ENCODE measurements around the gene MEDAG.

MEDAG gene

DNA sequence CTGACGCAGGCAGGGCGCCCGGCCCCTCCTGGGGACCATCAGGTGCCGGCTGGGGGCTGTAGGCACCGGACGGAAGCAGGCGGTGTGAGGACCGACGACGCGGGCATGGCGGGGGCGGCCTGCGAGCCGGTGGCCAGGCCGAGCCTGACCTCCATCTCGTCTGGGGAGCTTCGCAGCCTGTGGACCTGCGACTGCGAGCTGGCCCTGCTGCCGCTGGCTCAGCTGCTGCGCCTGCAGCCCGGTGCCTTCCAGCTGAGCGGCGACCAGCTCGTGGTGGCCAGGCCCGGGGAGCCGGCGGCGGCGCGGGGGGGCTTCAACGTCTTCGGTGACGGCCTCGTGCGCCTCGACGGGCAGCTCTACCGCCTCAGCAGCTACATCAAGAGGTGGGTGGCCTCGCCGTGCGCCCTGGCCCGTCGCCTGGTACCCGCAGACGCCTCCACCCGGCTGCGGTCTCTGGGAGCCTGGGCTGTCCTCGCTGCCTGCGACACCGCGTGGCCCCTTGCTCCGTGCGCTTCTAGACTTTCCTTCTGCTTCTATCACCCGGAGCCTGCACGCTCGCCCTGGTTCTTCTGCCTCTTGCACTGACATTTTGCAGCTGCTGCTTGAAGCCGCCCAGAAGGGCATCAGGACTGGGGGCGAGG is 460 bp downstream of the MEDAG start:
- Histone ChIP-seq H3K9ac (ENCODE audit: low read length) (peak overlapping the region; percentile 92), H3K27ac (ENCODE audit: low read length, poor library complexity, severe bottlenecking) (no peak overlapping the region), H3K23ac (ENCODE audit: low read length in 2 of 2) (peak overlapping the region in 1 of 2 experiments; percentile 95), H2BK12ac (ENCODE audit: low read length in 2 of 2) (peak overlapping the region; percentile 96 to 100), H3K9me3 (ENCODE audit: control insufficient read depth, low read length) (no peaks in the 10 kb centered on the region), H2AFZ (ENCODE audit: low read depth, low read length) (peak overlapping the region; percentile 47), H4K8ac (ENCODE audit: low read length) (peak overlapping the region; percentile 99), H3K36me3 (ENCODE audit: control insufficient read depth in 1 of 2, insufficient read depth in 2 of 2, low read depth in 1 of 2, low read length in 2 of 2) (peaks cover 12 to 21% of the 10 kb centered on the region in 2 experiments), H3K79me1 (replicated peaks; ENCODE audit: low read length, poor library complexity, severe bottlenecking) (no peaks in the 10 kb centered on the region), H3K4me2 (ENCODE audit: low read length, poor library complexity, severe bottlenecking) (no peak overlapping the region), H4K91ac (ENCODE audit: low read length) (peak overlapping the region; percentile 100), H3K27me3 (ENCODE audit: control insufficient read depth in 1 of 2, insufficient read depth in 1 of 2, low read length in 2 of 2) (no peaks in the 10 kb centered on the region), H3K18ac (ENCODE audit: low read depth in 1 of 2, low read length in 2 of 2) (peak overlapping the region; percentile 100), H2AK5ac (ENCODE audit: low read length, severe bottlenecking) (no peak overlapping the region), H2BK5ac (ENCODE audit: low read depth, low read length, poor library complexity, severe bottlenecking) (no peak overlapping the region), H3K14ac (ENCODE audit: low read length in 2 of 2) (peak overlapping the region in 1 of 2 experiments; percentile 91), H3K4me1 (ENCODE audit: control insufficient read depth, insufficient read depth, low read depth, low read length) (peaks cover 21% of the 10 kb centered on the region), H3K4ac (ENCODE audit: low read depth in 1 of 2, low read length in 2 of 2) (peak overlapping the region; percentile 99), H2BK120ac (ENCODE audit: low read depth, low read length) (peak overlapping the region; percentile 99), H2BK15ac (ENCODE audit: low read depth, poor library complexity, severe bottlenecking) (peak overlapping the region; percentile 99), H3K4me3 (ENCODE audit: insufficient read depth in 1 of 2, low read depth in 1 of 2, low read length in 2 of 2) (peak overlapping the region in 1 of 2 experiments; percentile 94)
- WGBS, result 50% methylated on average over 51 of the region's 60 CpGs
- DNase-seq, result no peak

DNA sequence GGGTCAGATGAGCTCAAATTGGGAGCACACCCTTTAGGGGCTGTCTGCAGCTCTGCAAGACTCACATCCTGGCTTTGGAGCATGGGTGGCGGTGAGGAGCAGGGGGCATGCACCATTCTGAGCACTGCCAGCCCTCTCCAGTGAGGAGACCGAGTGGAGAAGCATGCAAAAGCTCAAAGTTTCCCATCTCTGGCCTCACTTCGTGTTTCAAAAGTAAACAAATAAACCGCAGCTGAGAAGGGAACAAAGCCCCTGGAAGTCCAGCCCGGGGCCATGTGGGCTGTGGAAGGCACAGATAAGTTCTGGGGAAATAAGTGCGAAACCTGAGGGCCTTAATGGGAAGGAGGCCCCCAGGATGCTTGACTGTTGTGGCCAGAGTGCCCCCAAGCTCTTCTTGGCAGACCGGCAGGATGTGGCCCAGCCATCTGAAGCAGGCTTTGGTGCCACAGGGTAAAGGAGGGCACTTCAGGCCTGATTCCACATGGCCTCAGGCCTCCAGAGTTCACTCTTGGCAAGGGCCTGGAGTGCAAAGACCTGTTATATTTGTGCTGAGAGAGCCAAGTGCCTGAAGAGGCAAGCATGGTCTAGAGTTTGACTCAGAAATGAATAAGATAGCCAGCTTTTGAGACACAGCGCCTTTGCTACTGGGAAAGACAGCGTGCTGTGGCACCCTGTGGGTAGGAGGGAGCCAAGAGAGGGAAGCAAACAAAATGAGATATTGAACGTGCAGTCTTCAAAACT is 1.2 kb downstream of the MEDAG start:
- H2AFZ ChIP-seq (ENCODE audit: low read depth, low read length), result no peak overlapping the region
- no peak overlapping the region for H3K23ac ChIP-seq (ENCODE audit: low read length in 2 of 2)
- peaks cover 21% of the 10 kb centered on the region for H3K4me1 ChIP-seq (ENCODE audit: control insufficient read depth, insufficient read depth, low read depth, low read length)
- peak overlapping the region; percentile 3 for H2AK5ac ChIP-seq (ENCODE audit: low read length, severe bottlenecking)
- peak; percentile 95 for DNase-seq
- H3K79me1 ChIP-seq (replicated peaks; ENCODE audit: low read length, poor library complexity, severe bottlenecking), result no peaks in the 10 kb centered on the region
- H3K4ac ChIP-seq (ENCODE audit: low read depth in 1 of 2, low read length in 2 of 2), result peak overlapping the region; percentile 99
- peak overlapping the region; percentile 92 for H3K9ac ChIP-seq (ENCODE audit: low read length)
- no peaks in the 10 kb centered on the region for H3K27me3 ChIP-seq (ENCODE audit: control insufficient read depth in 1 of 2, insufficient read depth in 1 of 2, low read length in 2 of 2)
- peak overlapping the region; percentile 100 for H4K91ac ChIP-seq (ENCODE audit: low read length)
- no peaks in the 10 kb centered on the region for H3K9me3 ChIP-seq (ENCODE audit: control insufficient read depth, low read length)
- peak overlapping the region; percentile 28 for H3K27ac ChIP-seq (ENCODE audit: low read length, poor library complexity, severe bottlenecking)
- no peak overlapping the region for H2BK5ac ChIP-seq (ENCODE audit: low read depth, low read length, poor library complexity, severe bottlenecking)
- peak overlapping the region; percentile 99 for H4K8ac ChIP-seq (ENCODE audit: low read length)
- peaks cover 12 to 29% of the 10 kb centered on the region in 2 experiments for H3K36me3 ChIP-seq (ENCODE audit: control insufficient read depth in 1 of 2, insufficient read depth in 2 of 2, low read depth in 1 of 2, low read length in 2 of 2)
- H3K18ac ChIP-seq (ENCODE audit: low read depth in 1 of 2, low read length in 2 of 2), result peak overlapping the region; percentile 100
- peak overlapping the region; percentile 96 to 100 for H2BK12ac ChIP-seq (ENCODE audit: low read length in 2 of 2)
- no peak overlapping the region for H2BK15ac ChIP-seq (ENCODE audit: low read depth, poor library complexity, severe bottlenecking)
- H3K14ac ChIP-seq (ENCODE audit: low read length in 2 of 2), result peak overlapping the region in 1 of 2 experiments; percentile 91
- peak overlapping the region in 1 of 2 experiments; percentile 94 for H3K4me3 ChIP-seq (ENCODE audit: insufficient read depth in 1 of 2, low read depth in 1 of 2, low read length in 2 of 2)
- peak overlapping the region; percentile 99 for H2BK120ac ChIP-seq (ENCODE audit: low read depth, low read length)
- WGBS, result 25% methylated on average over 10 of the region's 10 CpGs
- H3K4me2 ChIP-seq (ENCODE audit: low read length, poor library complexity, severe bottlenecking), result no peak overlapping the region

DNA sequence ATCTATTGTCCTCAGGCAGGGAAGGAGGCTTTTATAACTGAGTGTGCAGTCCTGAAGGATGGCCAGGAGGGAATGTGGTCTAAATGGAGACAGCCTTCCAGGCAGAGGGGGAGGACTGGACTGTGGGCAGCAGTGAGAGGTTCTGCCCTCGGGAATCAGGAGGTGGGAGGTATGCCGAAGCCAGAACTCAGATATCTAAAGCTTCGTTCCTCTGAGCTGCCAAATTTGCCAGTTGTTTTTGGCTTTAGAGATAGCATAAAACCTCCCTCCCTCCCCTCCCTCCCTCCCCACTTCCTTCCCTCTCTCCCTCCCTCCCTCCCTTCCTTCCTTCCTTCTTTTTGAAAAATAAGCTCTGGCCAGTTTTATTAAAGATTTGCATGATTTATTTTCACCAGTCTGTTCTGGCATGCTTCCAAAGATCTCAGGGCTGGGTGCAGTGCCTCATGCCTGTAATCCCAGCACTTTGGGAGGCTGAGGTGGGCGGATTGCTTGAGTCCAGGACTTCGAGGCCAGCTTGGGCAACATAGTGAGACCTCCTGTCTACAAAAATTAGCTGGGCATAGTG is 2.4 kb downstream of the MEDAG start:
- Histone ChIP-seq H3K9me3 (ENCODE audit: control insufficient read depth, low read length) (no peaks in the 10 kb centered on the region), H2BK120ac (ENCODE audit: low read depth, low read length) (peak overlapping the region; percentile 78), H4K91ac (ENCODE audit: low read length) (peak overlapping the region; percentile 77), H3K18ac (ENCODE audit: low read depth in 1 of 2, low read length in 2 of 2) (peak overlapping the region; percentile 86 to 90), H3K4me3 (ENCODE audit: insufficient read depth in 1 of 2, low read depth in 1 of 2, low read length in 2 of 2) (peak overlapping the region in 1 of 2 experiments; percentile 94), H3K14ac (ENCODE audit: low read length in 2 of 2) (no peak overlapping the region), H3K4ac (ENCODE audit: low read depth in 1 of 2, low read length in 2 of 2) (peak overlapping the region; percentile 19 to 80), H2BK12ac (ENCODE audit: low read length in 2 of 2) (peak overlapping the region; percentile 80 to 99), H3K27ac (ENCODE audit: low read length, poor library complexity, severe bottlenecking) (peak overlapping the region; percentile 17), H3K9ac (ENCODE audit: low read length) (peak overlapping the region; percentile 92), H2AFZ (ENCODE audit: low read depth, low read length) (no peak overlapping the region), H3K23ac (ENCODE audit: low read length in 2 of 2) (peak overlapping the region in 1 of 2 experiments; percentile 64), H2AK5ac (ENCODE audit: low read length, severe bottlenecking) (no peak overlapping the region), H4K8ac (ENCODE audit: low read length) (peak overlapping the region; percentile 97), H3K79me1 (replicated peaks; ENCODE audit: low read length, poor library complexity, severe bottlenecking) (no peaks in the 10 kb centered on the region), H3K36me3 (ENCODE audit: control insufficient read depth in 1 of 2, insufficient read depth in 2 of 2, low read depth in 1 of 2, low read length in 2 of 2) (peaks cover 12 to 37% of the 10 kb centered on the region in 2 experiments), H3K4me1 (ENCODE audit: control insufficient read depth, insufficient read depth, low read depth, low read length) (peaks cover 21% of the 10 kb centered on the region), H3K27me3 (ENCODE audit: control insufficient read depth in 1 of 2, insufficient read depth in 1 of 2, low read length in 2 of 2) (no peaks in the 10 kb centered on the region), H2BK5ac (ENCODE audit: low read depth, low read length, poor library complexity, severe bottlenecking) (no peak overlapping the region), H2BK15ac (ENCODE audit: low read depth, poor library complexity, severe bottlenecking) (no peak overlapping the region), H3K4me2 (ENCODE audit: low read length, poor library complexity, severe bottlenecking) (no peak overlapping the region)
- 54% methylated on average over 3 of the region's 5 CpGs for WGBS
- no peak for DNase-seq

DNA sequence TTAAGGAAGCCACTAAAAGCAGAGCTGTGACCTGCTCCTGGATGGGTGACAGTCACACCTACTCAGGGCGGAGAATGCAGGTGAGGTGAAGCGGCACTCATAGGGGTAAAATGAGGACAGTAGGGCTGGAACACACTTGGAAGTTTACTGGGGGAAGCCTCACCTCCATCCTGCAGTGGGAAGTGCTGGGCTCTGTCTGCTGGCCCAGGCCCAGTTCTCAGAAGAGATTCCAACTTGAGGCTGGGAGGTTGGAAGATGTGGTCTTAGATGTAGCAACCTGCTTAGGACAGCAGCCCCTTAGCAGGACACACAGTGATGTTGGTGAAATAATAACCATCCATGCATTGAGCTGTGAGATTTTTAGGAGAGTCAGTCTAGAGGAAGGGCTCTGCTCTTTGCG is 4.6 kb downstream of the MEDAG start:
- Histone ChIP-seq H2BK15ac (ENCODE audit: low read depth, poor library complexity, severe bottlenecking) (peak overlapping the region; percentile 44), H4K8ac (ENCODE audit: low read length) (no peak overlapping the region), H3K9me3 (ENCODE audit: control insufficient read depth, low read length) (no peaks in the 10 kb centered on the region), H2AK5ac (ENCODE audit: low read length, severe bottlenecking) (no peak overlapping the region), H3K9ac (ENCODE audit: low read length) (peak overlapping the region; percentile 76), H3K4me1 (ENCODE audit: control insufficient read depth, insufficient read depth, low read depth, low read length) (peaks cover 21% of the 10 kb centered on the region), H3K4me3 (ENCODE audit: insufficient read depth in 1 of 2, low read depth in 1 of 2, low read length in 2 of 2) (peak overlapping the region in 1 of 2 experiments; percentile 94), H4K91ac (ENCODE audit: low read length) (no peak overlapping the region), H2BK12ac (ENCODE audit: low read length in 2 of 2) (peak overlapping the region in 1 of 2 experiments; percentile 90), H3K14ac (ENCODE audit: low read length in 2 of 2) (no peak overlapping the region), H3K18ac (ENCODE audit: low read depth in 1 of 2, low read length in 2 of 2) (peak overlapping the region in 1 of 2 experiments; percentile 51), H3K23ac (ENCODE audit: low read length in 2 of 2) (peak overlapping the region in 1 of 2 experiments; percentile 77), H2AFZ (ENCODE audit: low read depth, low read length) (no peak overlapping the region), H3K27ac (ENCODE audit: low read length, poor library complexity, severe bottlenecking) (no peak overlapping the region), H3K36me3 (ENCODE audit: control insufficient read depth in 1 of 2, insufficient read depth in 2 of 2, low read depth in 1 of 2, low read length in 2 of 2) (peaks cover 12 to 56% of the 10 kb centered on the region in 2 experiments), H2BK5ac (ENCODE audit: low read depth, low read length, poor library complexity, severe bottlenecking) (no peak overlapping the region), H3K4me2 (ENCODE audit: low read length, poor library complexity, severe bottlenecking) (no peak overlapping the region), H2BK120ac (ENCODE audit: low read depth, low read length) (no peak overlapping the region), H3K27me3 (ENCODE audit: control insufficient read depth in 1 of 2, insufficient read depth in 1 of 2, low read length in 2 of 2) (no peaks in the 10 kb centered on the region), H3K79me1 (replicated peaks; ENCODE audit: low read length, poor library complexity, severe bottlenecking) (no peaks in the 10 kb centered on the region), H3K4ac (ENCODE audit: low read depth in 1 of 2, low read length in 2 of 2) (no peak overlapping the region)
- no peak for DNase-seq
- whole genome bisulfite sequencing, result 100% methylated on average over 2 of the region's 3 CpGs

All from mesenchymal stem cell (in vitro differentiated cells and primary cell).